Measurements from ENCODE around the gene KCNK17. TPM values are rescaled to one million over a fixed set of nuclear protein-coding genes. Genes with fewer than 3 reads are reported as not detected.

Gene KCNK17
- total RNA-seq, 1 experiment from 2014 or later, result 1.2 TPM

- H2BK20ac ChIP-seq (ENCODE audit: low read depth, low read length, poor library complexity, severe bottlenecking), result no peak overlapping the region
- H3K4me3 Mint-ChIP-seq, result no peak overlapping the region
- DNase-seq, result no peak
- H3K27ac ChIP-seq (ENCODE audit: insufficient read length, low read depth, low read length), result no peak overlapping the region
- no peaks in the 10 kb centered on the region for H3K79me1 ChIP-seq (ENCODE audit: insufficient read depth, low read depth, low read length, poor library complexity, severe bottlenecking)
- H3K79me2 ChIP-seq (ENCODE audit: insufficient read depth, low read length), result no peaks in the 10 kb centered on the region
- WGBS (ENCODE audit: extremely low coverage, insufficient read length, low lambda C conversion rate), result no CpG with 5 or more reads among the region's 2 CpGs
- H2BK12ac ChIP-seq (ENCODE audit: insufficient read length, low read depth, low read length), result no peak overlapping the region
- H3K4me1 ChIP-seq (ENCODE audit: insufficient read depth, low read length), result peaks cover 6% of the 10 kb centered on the region; the same call in 1 of the 2 replicates
- H3K4me1 Mint-ChIP-seq, result peaks cover 44 to 46% of the 10 kb centered on the region in 2 experiments
- no peak overlapping the region for H4K8ac ChIP-seq (replicated peaks; ENCODE audit: insufficient read length, low read depth, low read length)
- TF ChIP-seq CTCF (conservative IDR thresholded peaks at IDR 0.05), result no peak
- no peak overlapping the region for H3K4ac ChIP-seq (ENCODE audit: low read depth, low read length)
- H4K20me1 ChIP-seq (ENCODE audit: control insufficient read depth, insufficient read depth, insufficient read length), result no peaks in the 10 kb centered on the region
- no peak overlapping the region for H4K91ac ChIP-seq (ENCODE audit: insufficient read length, low read depth, low read length)
- H3K9me3 Mint-ChIP-seq, result peaks cover 0 to 4% of the 10 kb centered on the region in 2 experiments; a peak in 1 of 5 replicates
- no peak overlapping the region for H2AK5ac ChIP-seq (ENCODE audit: insufficient read length, low read length)
- no peak overlapping the region for H2BK5ac ChIP-seq (ENCODE audit: insufficient read length, low read length)
- no peak overlapping the region for H4K5ac ChIP-seq (ENCODE audit: insufficient read length, low read depth, low read length)
- no peak overlapping the region for H3K4me2 ChIP-seq (ENCODE audit: insufficient read depth, insufficient read length, low read length)
- no peaks in the 10 kb centered on the region for H3K27me3 Mint-ChIP-seq (ENCODE audit: low read depth)
- no peak overlapping the region for H3K23ac ChIP-seq (ENCODE audit: insufficient read length, low read depth, low read length)
- no peak overlapping the region for H3T11ph ChIP-seq (ENCODE audit: low read length)
- no peak overlapping the region for H3K14ac ChIP-seq (ENCODE audit: insufficient read depth, low read length)
- H3K9ac ChIP-seq (ENCODE audit: extremely low read depth, insufficient read length, low read length), result no peak overlapping the region
- H3K18ac ChIP-seq (ENCODE audit: insufficient read length, low read depth, low read length), result no peak overlapping the region
- no peak overlapping the region for H2BK15ac ChIP-seq (ENCODE audit: low read depth, low read length)
- no peaks in the 10 kb centered on the region for H3K27me3 ChIP-seq (ENCODE audit: insufficient read depth, low read length)
- no peak overlapping the region for H2BK120ac ChIP-seq (ENCODE audit: low read depth, low read length, poor library complexity, severe bottlenecking)
- no peaks in the 10 kb centered on the region for H3K23me2 ChIP-seq (ENCODE audit: insufficient read length, low read depth, low read length, poor library complexity, severe bottlenecking)
- no peak overlapping the region for H3K56ac ChIP-seq (ENCODE audit: insufficient read length, low read depth, low read length)
- no peaks in the 10 kb centered on the region for H3K9me3 ChIP-seq (ENCODE audit: control insufficient read depth, low read depth, low read length)
- H3K36me3 Mint-ChIP-seq (ENCODE audit: insufficient read depth in 1 of 3, low read depth in 3 of 3), result peaks cover 0 to 3% (median 2%) of the 10 kb centered on the region in 3 experiments; a peak in 1 of 7 replicates
- no peak overlapping the region for H3K27ac Mint-ChIP-seq
- H2AFZ ChIP-seq (ENCODE audit: low read length), result no peak overlapping the region
Observed at GRCh38 chr6:39260953-39261352, 53.3 kb downstream of the KCNK17 start.

Data from H9 (cell line).